Measurements from ENCODE around the gene AFAP1L2.
A peak's percentile ranks its signal among the peaks of the same experiment; 100 is the strongest.

AFAP1L2 gene

DNA sequence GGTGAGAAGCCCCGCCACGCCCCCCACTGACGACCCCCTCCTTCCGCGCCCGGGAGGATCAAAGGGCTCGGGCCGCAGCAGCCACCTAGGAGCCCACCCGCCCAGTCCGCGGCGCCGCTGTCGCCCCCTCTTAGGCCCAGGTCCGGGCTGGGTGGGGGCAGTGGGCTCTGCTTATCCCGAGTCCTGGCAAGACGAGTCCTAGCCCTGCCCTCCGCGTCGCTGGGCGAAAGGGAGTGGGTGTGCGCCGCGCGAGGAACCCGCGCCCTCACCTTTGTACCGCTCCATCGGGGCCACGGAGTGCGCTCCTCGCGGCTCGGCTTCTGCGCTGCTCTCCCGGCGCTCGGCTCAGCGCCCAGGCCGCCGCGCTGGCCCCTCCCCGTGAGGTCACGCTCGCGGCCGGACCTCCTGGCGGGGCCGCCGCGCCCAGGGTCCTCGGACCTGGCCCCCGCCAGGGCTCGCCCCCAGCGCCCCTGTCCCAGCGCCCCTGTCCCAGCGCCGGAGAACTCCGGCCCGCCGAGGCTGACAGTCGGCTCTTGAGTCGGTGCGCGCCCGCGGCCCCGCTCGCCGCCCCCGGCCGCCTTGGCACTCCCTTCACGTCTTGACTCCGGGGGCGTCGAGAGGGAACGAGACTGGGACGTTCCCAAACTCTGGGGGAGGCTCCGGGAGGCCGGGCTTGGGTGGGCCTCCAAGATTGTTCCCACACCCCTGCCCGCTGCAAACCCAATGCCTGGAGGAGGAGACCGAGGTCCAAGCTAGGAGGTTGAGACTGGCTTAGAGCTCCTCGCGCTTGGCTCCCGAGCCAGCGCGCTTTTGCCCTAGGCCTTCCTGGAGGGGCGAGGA is at the start of gene AFAP1L2:
Gene AFAP1L2 (minus strand): TSS at position 332 of the 840 bp plus-strand sequence. CDS start 47 bp downstream, at position 285.
- DNase-seq (ENCODE audit: low spot score), result peak; percentile 58

- DNase-seq (ENCODE audit: low spot score), result no peak
Observed at GRCh38 chr10:114453576-114453975, 49.3 kb upstream of the AFAP1L2 start.

DNA sequence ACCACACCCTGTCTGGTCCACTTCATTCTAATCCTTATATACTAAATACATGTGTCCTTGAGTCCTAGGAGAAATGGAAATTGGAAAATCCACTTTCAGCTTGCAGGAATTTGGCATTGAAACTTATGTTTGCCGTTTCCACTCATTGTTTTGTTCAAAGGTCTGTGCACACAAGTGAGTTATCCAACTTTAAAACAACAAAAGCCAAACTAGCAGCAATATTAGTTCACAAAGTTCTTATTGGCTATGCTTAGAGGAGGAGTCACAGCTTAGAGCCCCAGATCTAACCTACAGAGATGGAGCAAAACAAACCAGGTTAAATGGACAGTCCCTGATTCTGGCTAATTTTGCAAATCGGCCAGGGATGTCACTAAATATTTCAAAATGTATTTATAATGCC is 44.6 kb upstream of the AFAP1L2 start:
- no peak for DNase-seq (ENCODE audit: low spot score)

GRCh38 chr10:114445332-114445731 is 41.0 kb upstream of the AFAP1L2 start:
- DNase-seq (ENCODE audit: low spot score), result no peak

DNA sequence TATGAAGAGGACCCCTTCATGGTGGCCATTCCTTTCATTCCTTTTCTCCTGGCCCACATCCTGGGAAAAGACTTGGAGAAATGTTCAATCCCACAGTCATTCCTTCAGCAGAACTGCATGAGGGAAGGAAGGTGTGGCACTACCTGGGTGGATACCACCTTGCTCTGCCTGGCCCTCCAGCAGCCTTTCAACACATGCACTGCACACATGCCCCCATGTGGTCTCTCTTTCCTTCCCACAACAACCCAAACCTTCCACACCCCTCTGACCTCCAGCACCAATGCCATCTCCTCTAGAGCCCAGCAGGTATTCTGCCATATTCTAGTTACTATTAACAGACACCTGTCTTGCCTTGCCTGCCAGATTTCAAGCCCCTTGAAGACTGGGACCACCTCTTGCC is 40.5 kb upstream of the AFAP1L2 start:
- DNase-seq (ENCODE audit: low spot score), result no peak

DNA sequence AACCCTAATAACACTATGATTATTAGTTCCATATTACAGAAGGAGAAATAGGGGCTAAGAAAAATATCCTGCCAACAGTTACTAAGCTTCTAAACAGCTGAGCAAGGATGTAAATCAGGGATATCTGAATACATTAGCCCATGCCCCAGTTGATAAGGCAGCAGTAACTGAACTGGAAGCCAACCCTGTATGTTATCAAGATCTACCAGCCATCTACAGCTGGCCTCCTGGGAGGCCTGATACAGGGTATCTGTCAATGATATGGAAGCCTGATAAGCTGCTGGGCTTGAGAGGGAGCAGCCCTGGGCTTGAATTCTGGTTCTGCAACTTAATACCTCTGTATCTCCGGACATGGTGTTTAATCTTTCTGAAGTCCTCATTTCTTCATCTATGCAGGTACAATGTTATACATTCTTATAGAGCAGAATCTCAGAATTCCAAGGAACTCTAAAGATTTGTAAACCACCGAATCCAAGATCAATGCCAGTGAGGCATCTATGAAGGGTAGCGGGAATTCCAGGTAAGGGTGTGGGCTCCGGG is 37.9 kb upstream of the AFAP1L2 start:
- no peak for DNase-seq (ENCODE audit: low spot score)

DNA sequence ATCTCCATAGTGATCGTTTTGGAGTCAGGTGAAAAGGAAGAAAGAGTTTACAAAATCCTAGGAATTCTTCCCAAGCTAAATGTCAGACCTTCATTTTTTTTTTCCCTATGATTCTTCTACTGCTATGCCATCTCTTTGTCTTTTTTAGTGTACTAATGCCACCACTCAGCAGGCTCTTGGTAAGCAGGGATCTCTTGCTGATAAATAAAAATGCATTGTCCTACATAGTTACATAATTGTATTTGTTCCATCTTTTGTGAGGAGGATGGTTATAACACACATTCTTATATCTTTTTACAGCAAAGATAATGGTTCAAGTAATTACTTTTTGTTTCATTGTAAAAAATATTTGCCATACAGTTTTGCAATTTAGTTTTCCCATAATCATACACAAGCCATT is 36.8 kb upstream of the AFAP1L2 start:
- no peak for DNase-seq (ENCODE audit: low spot score)

DNA sequence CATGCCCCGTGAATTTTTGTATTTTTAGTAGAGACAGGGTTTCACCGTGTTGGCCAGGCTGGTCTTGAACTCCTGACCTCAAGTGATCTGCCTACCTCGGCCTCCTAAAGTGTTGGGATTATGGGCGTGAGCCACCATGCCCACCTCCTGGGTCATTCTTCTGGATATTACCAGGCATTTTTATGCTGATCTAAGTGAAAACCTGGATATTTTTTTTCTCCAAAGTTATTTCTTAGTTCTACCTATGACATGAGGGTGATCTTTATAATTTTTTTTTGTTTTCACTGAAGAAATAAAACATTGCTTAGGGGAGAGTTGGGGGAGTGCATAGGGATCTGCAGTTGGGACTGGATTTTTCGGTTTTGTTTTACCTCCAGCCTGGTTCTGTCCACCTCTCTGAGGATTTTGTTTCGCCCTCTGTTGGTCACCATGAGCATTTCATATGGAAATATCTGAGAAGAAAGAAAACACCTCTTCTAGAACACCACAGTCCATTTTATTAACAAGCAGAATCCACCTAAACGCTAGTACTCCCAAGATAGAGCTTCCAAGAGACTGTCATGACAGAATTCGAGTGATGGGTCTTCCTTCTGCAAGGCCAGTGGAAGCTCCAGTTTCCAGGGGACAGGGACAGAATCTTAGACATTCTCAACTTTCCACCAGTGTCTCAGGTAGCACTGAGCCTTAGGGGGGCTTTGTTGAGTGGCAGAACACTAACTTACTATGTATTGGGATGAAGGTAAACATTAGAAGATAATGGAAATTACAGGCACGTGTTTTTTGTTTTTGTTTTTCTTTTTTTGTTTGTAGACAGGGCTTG is 33.4 kb upstream of the AFAP1L2 start:
- peak; percentile 9 for DNase-seq (ENCODE audit: low spot score)

DNA sequence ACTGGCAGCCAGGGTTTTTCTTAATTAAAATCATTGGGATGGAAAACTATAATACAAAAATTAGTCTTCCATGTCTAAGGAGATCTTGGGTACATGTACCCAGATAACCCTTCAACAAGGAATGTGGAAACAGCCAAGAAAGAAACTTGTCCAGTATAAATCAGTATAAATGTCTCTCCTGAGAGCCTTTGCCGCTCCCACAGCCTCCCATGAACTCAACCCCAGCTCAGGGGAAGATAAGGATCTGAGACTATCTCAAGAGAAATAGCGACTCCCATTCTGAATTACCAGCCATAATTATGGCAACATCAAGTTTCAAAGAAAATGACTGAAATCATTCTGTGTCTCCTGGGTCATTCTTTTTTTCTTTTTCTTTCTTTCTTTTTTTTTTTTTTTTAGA is 32.6 kb upstream of the AFAP1L2 start:
- no peak for DNase-seq (ENCODE audit: low spot score)

DNA sequence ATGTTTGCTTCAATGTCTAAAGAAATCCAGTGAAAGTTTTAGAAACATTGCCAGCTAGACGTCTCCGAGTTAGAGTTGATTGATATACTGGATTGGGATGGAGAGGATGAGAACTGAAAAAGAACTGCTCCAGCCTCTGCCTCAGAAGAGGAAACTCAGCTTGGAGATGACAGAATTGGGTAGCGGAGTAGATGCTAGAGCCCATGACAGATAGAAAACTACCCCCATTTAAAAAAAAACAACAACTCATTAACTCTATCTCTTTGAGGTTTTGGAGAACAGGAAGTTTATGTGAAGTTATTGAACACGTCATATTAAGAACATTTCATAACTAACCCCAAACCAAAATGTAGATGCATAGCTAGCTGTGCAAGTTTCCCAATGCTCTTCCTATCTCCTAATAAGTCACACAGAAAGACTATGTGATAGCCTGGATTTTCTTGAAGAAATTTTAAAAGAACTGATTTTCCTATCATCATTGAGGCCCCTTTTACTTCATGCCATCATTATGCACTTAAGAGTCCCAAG is 28.3 kb upstream of the AFAP1L2 start:
- no peak for DNase-seq (ENCODE audit: low spot score)

DNA sequence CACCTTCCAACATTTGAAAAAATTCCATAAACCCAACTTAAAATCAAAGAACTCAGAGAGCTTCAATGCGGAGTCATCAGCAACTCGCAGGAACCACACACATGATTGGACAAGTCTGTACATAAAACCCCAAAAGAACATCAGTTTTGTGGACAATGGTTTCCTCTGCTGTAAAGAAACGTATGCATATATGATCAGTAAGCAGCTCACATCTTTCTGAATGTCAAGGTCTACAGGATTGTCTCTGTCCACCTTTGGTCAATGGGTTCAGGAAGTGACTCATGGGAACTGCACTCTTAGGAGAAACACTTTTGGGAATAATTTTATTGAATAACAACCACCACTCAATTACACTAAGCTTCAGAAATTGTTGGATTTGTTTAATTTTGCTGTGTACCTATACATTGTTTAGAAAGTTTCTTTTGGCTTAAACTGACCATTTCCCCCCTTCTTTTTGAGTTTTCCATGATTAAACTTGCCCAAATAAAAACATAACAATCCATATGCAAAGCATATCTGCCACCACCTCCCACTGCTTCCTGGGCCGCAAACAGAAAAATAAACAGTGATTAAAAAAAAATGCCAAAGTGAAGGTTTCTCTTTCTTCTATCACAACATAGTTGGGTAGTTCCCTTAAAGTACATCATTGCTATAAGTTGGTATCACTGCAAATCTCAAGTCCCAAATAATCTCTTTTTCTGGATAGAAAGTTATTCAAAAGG is 27.3 kb upstream of the AFAP1L2 start:
- DNase-seq (ENCODE audit: low spot score), result no peak

GRCh38 chr10:114430688-114431413 is 26.5 kb upstream of the AFAP1L2 start:
- DNase-seq (ENCODE audit: low spot score), result no peak

DNA sequence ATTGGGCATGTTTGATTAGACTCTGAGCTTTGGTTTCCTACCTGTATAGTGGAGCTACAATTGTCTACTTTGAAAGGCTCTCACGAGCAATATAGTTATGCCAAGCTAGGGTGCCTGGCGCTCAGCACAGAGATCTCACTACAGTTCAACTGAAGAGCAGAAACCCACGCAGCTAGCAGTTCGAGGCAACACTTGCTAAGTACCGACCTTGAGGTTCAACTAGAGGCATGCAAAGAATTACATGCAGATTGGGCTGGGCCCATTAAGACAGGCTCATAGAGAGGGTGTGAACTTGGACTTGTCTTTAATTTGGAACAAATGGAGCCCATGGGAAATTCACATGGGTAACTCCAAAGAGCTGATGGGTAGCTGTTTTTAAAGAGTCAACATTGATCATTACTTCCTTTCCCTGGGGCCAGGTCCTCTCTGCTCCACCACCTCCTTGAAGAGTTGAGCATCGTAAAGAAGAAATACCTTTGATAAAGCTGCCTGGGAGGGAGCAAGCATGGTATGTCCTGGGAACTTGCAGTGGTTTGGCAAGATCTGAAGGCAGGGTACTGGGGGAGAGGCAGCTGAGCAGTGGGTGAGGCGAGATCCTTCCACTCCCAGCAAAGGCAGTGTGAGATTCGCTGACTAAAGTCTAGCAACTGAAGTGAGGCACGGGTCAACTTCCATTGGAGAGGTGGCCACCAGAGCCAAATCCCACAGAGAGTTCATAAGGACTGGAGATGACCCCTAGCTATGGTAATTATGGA is 25.5 kb upstream of the AFAP1L2 start:
- no peak for DNase-seq (ENCODE audit: low spot score)

DNA sequence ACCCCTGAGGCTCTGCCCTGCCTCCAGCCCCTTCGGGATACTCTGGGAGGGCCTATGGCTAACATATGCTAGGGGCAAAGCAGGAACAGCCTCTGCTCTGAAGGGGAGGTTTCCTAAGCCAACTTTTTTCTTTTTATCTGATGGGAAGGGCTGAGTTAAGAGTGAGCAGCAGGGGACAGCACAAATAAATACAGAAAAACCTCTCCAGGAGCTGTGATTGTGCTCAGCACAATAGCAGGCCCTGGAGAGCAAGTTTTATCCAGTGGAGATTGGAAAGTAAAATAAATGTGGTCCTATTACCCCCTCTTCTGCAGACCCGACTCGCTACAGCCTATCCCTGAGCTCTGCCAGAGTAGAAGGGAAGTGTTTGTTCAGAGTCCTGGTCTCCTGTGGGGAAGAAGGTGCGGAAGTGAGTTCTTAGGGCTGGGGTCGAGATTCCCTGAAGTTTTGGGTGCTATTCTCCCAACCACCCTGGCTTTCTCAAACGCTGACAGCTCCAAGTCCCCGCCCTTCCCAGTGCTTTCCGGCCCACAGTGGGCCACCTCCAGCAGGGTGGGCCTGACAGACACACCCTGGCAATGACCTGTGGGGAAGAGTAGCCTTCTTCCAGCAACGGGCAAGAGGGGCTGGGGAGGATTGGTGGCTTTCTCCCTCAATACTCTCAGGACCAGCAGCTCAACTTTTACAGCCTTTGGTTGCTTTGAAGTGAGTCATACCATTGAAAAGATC is 23.0 kb upstream of the AFAP1L2 start:
- DNase-seq (ENCODE audit: low spot score), result peak; percentile 49

DNA sequence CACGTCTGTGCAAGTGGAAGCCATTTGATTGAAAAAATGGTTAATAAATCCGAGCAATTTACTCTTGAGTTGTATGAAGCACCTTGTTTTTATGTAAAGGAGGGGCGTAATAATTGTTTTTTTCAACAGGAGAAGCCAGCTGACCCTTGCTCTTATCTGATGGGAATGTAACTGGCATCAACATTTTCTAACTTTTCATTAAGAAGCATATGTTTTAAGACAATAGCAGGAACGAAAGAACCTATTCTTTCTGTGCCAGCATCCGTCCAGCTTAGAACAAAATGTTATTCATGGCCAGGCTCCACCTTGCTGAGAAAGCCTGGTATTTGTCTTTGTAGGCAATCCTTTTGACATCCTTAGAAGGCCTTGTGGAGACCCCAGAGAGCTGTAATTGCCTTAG is 22.2 kb upstream of the AFAP1L2 start:
- DNase-seq (ENCODE audit: low spot score), result no peak

- peak; percentile 41 for DNase-seq (ENCODE audit: low spot score)
Observed at GRCh38 chr10:114420811-114421485, 16.6 kb upstream of the AFAP1L2 start.

DNA sequence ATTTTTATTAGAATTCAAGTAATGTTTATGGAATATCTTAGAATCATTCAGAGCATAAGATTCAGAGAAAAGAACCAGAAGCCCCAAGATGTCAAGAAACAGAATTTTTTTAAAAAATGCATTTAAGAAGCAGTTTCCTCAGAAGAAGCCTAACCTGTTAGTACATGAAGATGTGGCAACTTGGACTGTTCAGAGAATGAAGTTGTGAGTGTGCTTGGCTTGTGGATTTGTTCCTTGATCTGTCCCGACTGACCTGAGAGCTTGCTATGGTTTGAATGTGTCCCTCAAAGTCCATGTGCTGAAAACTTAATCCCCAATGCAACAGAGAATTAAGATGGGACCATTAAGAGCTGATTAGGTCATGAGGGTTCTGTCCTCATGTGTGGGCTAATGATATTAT is 13.8 kb upstream of the AFAP1L2 start:
- DNase-seq (ENCODE audit: low spot score), result no peak

DNA sequence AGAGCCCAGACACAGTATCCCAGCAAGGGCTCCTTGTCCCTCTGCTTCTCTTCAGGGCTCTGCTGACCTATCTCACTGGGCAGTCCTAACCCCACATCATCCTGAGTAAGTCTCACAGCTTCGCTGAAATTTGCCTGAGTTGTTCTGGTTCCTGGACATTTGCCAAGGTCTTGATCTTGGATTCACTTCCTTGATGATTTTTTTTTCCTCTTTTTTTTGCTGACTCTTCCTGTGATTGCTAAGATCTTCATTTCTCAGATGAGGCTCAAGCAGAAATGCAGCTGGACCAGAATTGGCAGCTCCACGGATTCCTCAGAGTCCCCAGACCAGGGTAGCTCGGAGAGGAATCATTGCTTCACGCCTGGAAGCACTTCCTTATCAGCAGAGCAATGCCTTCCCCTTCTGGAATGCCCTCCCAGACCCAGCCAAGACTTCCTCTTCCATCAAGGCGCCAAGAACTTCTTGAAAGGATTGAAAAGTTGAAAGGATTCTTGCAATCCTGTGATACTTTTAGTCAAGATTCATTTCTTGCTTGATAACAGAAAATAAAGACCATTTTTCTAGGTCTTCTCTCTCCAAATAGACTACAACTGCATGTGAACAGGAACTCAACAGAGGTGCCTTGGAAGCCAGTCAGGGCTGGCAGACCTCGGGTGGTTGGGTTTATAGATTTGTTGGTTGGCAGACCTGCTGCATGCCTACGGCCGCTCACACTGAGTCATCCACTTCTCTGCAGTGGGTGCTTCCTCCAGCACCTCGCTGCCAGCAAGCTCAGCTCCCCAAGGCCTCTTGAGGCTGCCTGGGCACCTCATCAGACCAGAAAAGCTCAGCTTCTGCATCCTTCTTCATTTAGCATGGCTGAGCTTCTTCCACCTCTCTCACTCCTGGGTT is 8.8 kb upstream of the AFAP1L2 start:
- no peak for DNase-seq (ENCODE audit: low spot score)

Data from SW480 (cell line).